DMS 273 (cell line): Measurements from ENCODE around the gene KARS1.
A peak's percentile ranks its signal among the peaks of the same experiment; 100 is the strongest.
"Not testable (repeated sequence)": the region's sequence is repeated elsewhere in the genome, so short reads cannot be mapped to it uniquely, and the experiment has no call there.

Experiments used
- DNase-seq: peaks from one replicate; lab custom pipeline; 2025; ENCODE audit not compliant: unreplicated experiment; lab: John Stamatoyannopoulos, UW

Gene KARS1

DNA sequence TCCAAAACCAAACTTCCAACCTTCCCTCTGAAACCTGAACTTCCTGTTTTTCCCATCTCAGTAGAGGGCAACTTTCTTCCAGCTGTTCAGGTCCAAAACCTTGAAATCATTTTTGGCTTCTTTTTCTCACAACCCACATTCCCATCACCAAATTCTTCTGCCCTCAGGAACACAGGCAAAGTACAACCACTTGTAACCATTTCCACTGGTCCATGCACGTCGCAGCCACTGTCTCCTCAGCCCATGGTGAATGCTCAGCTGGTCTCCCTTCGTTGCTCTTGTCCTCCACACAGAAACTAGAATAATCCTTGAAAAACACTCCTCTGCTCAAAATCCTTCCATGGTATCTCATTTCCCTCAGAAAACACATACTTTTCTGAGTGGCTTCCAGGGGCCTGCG lies 20.7 kb downstream of the KARS1 start:
- DNase-seq, result no peak

DNA sequence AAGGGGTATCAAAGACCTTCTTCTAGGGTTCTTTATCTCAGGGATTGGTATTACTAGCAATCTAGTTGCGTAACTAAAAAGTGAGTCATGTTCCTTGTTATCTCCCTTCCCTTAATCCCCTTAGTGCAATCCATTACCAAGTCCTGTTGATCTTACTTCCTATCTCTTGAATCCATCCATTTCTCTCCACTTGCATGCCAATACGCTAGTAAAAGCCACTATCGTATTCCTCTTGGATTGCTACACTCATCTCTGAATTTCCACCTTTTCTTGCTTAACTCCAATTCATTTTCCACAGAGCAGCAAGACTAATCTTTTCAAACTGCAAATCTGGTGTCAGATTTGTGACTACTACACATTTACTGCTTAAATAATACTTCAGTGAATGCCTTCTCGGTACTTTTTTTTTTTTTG lies 22.5 kb downstream of the KARS1 start:
- no peak for DNase-seq

GRCh38 chr16:75622761-75623605 lies 24.5 kb downstream of the KARS1 start, which contains the start of gene ADAT1:
ADAT1 (minus strand) TSS chr16:75623281; CDS start chr16:75620799, 2,482 bp downstream.
- DNase-seq, result peak; percentile 99

- peak; percentile 63 for DNase-seq
Measured at GRCh38 chr16:75621170-75621477, 26.3 kb downstream of the KARS1 start.

DNA sequence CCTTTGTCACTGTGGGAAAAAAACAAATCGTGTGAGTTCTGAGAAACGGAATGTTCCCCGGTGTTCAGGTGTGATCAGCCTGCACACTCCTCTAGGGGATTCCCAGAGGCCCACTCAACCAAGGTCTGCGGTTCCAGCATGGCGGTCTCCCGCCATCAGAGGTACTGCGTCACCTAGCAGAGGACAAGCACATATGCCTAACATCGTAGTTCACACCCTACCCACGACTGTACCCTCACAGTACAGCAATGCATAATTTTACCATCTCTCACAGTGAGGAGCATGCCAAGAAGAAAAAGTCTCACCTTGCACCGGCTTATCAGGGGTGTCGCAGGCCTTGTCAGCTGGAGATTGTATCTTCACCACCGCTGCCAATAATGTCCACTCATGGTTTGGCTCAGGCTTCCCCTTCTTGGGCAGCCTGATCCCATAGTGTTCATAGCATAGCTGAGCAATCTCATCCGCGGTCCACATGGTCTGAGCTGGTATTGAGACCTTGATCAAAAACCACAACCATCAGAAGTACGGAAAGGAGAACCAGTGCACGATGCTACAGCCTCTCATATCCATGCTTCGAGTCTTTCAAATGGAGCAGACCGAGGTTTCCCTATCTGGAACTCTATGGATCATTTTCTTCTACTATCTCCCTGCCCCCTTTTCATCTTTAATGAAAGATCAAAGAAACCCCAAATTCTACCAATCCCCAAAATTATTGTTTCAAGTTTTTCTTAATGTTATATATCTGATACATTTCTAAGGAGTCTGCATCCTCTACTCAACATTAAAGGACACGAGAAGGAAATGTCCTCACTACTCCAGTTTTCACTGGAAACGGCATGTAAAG lies 26.9 kb downstream of the KARS1 start:
- no peak for DNase-seq

- DNase-seq, result no peak
Measured at GRCh38 chr16:75618780-75619179, 28.7 kb downstream of the KARS1 start.

GRCh38 chr16:75617121-75617520 lies 30.3 kb downstream of the KARS1 start:
- no peak for DNase-seq

DNA sequence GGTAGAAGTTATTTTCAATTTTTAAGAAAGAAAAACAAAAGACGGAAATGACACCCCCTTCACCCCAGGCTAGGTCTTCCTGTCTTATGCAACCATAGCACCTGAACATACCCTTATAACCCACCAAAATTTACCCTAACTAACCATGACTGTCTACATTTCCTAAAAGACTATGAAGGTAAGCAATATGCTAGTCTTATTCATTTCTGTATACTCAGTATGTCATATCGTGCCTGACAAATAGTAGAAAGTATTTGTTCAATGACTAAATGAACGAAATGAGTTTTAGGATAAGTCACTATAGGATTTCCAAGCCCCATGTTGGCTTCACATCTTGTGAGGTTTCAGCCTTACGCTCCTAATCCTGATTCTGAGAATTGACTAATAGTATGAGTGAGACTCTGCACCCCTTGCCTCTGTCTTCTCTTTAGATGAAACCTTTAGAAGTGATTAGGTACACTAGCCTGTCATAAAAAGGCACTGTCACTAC lies 30.9 kb downstream of the KARS1 start:
- DNase-seq, result no peak

GRCh38 chr16:75615619-75616018 lies 31.8 kb downstream of the KARS1 start:
- no peak for DNase-seq

GRCh38 chr16:75614066-75614897 lies 33.2 kb downstream of the KARS1 start:
- no peak for DNase-seq

DNA sequence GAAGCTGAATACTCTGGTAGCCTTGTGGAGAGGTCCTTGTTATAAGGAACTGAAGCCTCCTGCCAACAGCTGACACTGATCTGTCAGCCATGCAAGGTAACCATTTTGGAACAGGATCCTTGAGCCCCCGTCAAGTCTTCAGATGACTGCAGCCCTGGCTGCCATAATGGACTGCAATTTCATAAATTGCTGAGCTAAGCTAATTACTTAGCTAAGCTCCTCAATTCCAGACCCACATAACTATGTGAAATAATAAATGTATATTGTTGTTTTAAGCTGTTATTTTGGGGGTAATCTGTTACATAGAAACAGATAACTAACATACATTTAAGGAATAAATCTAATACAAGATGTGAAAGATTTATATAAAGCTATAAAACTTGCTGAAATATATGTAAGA lies 41.0 kb downstream of the KARS1 start:
- DNase-seq, result no peak

- DNase-seq, result no peak
Measured at GRCh38 chr16:75603241-75603640, 44.2 kb downstream of the KARS1 start.

GRCh38 chr16:75599452-75600277 lies 47.8 kb downstream of the KARS1 start:
- DNase-seq, result no peak

- peak; percentile 66 for DNase-seq
Measured at GRCh38 chr16:75593825-75594820, 53.3 kb downstream of the KARS1 start.

DNA sequence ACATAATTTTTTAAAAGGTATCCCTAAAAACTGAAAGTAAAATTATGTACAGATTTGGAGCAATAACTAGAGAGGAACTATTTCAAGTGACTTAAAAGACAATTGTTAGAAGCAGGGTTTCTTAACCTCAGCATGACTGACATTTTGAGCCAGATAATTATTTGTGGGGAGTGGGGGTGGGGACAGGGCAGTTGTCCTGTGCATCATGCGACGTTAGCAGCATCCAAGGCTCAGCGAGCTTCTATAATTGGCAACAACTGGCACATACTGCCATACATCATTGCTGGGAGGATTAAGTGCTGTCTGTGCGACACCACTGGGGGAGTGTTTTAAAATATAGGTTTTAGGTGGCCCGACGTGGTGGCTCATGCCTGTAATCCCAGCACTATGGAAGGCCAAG lies 54.2 kb downstream of the KARS1 start:
- no peak for DNase-seq

GRCh38 chr16:75591927-75592326 lies 55.5 kb downstream of the KARS1 start:
- DNase-seq, result not testable (repeated sequence)

GRCh38 chr16:75590920-75591843 lies 56.3 kb downstream of the KARS1 start:
- DNase-seq, result peak; percentile 56

GRCh38 chr16:75589306-75589705 lies 58.2 kb downstream of the KARS1 start:
- DNase-seq, result no peak
